Measurements from ENCODE around the gene MELTF. TPM values are rescaled to one million over a fixed set of nuclear protein-coding genes. Genes with fewer than 3 reads are reported as not detected.

MELTF gene
- total and polyA plus RNA-seq, 12 donors: 0.47 to 11.3 (median 1.4) TPM; not detected in 1

DNA sequence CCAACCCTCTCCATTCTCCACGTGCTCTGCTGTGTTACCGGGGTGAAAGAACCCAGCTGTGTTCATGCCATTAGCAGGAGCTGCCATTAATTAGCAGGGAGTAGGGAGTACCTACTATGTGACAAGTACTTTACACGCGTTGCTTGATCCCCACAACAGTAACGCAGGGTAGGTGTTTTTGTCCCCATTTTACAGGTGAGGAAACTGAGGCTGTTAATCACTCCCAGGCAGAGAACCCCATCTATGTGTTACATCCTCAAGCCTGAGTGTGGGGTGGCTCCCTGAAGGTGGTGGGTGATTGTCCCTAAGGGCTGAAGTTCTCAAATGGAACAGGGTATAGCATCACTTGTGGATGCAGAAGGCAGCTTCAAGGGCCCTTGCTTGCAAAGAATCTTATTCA lies 22.8 kb downstream of the MELTF start:
- no peak overlapping the region for H3K4me3 ChIP-seq
- peaks cover 0 to 3% of the 10 kb centered on the region in 2 donors for H3K4me1 ChIP-seq (replicated peaks in 1 of 2)
- no peak for DNase-seq
- no peak overlapping the region for H3K27ac ChIP-seq
- TF ChIP-seq, protein P1, sequence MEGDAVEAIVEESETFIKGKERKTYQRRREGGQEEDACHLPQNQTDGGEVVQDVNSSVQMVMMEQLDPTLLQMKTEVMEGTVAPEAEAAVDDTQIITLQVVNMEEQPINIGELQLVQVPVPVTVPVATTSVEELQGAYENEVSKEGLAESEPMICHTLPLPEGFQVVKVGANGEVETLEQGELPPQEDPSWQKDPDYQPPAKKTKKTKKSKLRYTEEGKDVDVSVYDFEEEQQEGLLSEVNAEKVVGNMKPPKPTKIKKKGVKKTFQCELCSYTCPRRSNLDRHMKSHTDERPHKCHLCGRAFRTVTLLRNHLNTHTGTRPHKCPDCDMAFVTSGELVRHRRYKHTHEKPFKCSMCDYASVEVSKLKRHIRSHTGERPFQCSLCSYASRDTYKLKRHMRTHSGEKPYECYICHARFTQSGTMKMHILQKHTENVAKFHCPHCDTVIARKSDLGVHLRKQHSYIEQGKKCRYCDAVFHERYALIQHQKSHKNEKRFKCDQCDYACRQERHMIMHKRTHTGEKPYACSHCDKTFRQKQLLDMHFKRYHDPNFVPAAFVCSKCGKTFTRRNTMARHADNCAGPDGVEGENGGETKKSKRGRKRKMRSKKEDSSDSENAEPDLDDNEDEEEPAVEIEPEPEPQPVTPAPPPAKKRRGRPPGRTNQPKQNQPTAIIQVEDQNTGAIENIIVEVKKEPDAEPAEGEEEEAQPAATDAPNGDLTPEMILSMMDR (IDR thresholded peaks at IDR 0.05): no peak
- no peak for TF ChIP-seq POLR2A (IDR thresholded peaks at IDR 0.05)
- no peaks in the 10 kb centered on the region for H3K9me3 ChIP-seq (replicated peaks in 1 of 3)
- WGBS, 4 donors: 91 to 99% (median 92%) methylated on average over 5 of the region's 5 CpGs
- H3K36me3 ChIP-seq (replicated peaks in 1 of 2): no peaks in the 10 kb centered on the region
- intact Hi-C loops (cut with DNase I): loop anchor here (10.0 kb wide), 1 partner anchor 178 kb away; no protein-coding TSS in a partner anchor
- no peaks in the 10 kb centered on the region for H3K27me3 ChIP-seq

DNA sequence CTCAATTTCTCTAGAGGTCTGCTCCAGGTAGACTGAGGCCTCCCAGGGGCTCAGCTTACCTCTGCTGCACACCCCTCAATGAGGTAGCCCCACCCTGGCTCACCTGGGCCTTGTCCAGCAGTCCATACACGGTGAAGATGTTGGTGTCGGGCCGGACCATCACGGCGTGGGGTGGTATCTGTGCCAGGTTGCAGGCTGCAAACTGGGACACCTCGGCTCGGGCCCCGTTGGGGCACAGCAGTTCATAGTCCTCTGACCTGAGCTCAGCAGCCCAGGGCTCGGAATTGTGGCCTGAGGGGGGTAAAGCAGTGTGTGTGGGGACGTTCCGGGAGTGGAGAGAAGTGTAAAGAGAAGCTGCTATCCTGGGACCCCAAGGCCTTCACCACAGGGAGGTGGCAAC lies 23.2 kb downstream of the MELTF start:
- TF ChIP-seq POLR2A (IDR thresholded peaks at IDR 0.05): no peak
- H3K9me3 ChIP-seq (replicated peaks in 1 of 3): no peaks in the 10 kb centered on the region
- intact Hi-C loops (cut with DNase I): loop anchor here (10.0 kb wide), 1 partner anchor 178 kb away; no protein-coding TSS in a partner anchor
- 73 to 94% (median 92%) methylated on average over 3 to 11 of the region's 11 CpGs for WGBS, 4 donors
- H3K36me3 ChIP-seq (replicated peaks in 1 of 2): no peaks in the 10 kb centered on the region
- H3K27ac ChIP-seq: no peak overlapping the region
- H3K4me1 ChIP-seq (replicated peaks in 1 of 2): peaks cover 0 to 3% of the 10 kb centered on the region in 2 donors
- no peak for DNase-seq
- no peaks in the 10 kb centered on the region for H3K27me3 ChIP-seq
- no peak overlapping the region for H3K4me3 ChIP-seq

DNA sequence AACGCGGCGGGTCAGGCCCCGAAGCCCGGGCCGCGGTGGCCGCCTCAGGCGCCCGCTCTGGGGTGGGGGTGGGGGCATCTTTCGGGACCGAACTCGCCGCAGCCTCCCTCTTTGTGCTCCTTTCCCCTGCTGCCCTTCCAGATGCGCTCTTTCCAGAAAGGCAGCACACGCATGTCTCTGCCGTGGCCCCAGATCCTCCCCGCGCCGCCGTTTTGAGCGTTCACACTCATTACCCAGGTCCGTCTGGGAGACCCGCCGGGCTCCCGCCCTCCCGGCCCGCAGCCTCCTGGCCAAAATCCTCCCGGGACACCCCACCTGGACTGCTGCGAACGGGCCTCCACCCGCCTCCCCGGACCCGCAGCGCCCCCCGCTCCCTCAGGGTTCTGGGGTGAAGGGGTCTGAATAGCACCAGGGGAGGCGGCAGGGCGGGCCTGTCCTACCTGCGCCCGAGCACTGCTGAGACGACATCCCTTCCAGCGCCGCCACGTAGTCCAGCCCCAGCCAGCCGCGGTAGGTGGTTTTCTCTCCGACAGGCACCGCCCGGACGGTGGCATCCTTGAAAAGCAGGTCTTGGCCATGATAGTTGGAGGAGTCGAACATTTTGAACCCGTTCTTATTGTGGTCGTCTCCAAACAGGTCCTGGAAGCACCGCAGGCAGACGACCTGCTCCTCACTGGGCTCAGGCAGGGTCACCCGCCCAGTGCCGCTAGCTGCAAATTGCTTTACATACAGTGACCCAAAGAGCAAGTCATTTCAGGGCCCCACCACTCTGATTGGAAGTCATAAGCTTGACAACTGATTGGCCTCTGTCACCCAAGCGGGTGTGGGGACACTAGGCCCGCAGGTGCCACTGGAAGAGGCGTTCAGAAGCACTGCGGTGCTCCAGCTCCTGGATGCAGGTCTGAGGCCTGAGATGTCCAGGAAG lies 25.9 kb downstream of the MELTF start:
- Histone ChIP-seq H3K4me3 (peak overlapping the region in 2 of 4 donors; percentile 19 to 80), H3K9me3 (replicated peaks in 1 of 3) (no peaks in the 10 kb centered on the region), H3K27me3 (no peaks in the 10 kb centered on the region), H3K36me3 (replicated peaks in 1 of 2) (no peaks in the 10 kb centered on the region), H3K27ac (peak overlapping the region in 1 of 5 donors; percentile 80), H3K4me1 (replicated peaks in 1 of 2) (peaks cover 0 to 3% of the 10 kb centered on the region in 2 donors)
- WGBS, 4 donors: 25 to 100% (median 30%) methylated on average over 1 to 60 of the region's 61 CpGs
- DNase-seq: no peak
- intact Hi-C loops (cut with DNase I): loop anchor here (10.0 kb wide), 1 partner anchor 181 kb away; no protein-coding TSS in a partner anchor
- TF ChIP-seq POLR2A (IDR thresholded peaks at IDR 0.05): no peak
- TF ChIP-seq, protein P1 (IDR thresholded peaks at IDR 0.05): no peak

DNA sequence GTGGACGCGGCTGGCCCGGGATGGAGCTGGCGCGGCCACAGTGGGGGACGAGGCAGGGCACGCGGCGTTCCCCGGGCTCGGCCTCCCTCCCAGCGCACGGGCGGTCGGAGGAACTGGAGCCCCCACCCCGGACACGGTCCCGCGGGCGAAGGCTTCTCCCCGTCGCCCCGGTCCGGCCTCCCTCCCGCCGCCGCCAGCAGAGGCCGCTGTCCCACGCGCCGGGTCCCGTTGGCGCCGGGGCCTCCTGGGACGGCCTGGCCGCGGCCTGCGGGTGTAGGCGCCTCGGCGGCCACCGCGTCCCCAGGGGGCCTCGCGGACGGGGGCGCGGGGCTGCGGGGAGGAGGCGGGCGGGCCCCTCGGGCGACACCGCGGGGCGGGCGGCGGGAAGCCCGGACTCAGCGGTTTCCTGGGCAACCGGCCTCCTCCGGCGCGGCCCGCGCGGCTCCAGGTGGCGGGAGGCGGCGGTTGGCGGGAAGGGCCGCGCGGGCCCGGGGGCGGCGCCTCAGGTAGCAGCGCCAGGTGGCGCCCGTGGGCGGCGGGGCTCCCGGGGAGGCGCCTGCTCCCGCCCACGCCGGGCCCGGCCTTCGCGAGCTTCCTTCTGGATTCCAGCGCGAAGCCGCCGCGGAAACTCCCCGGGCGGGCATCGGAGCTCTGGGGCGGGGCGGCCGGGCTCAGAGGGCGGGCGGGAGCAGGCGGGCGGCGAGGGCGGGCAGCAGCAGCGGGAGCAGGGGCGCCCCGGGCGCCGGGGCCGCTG lies 26.7 kb downstream of the MELTF start:
- H3K9me3 ChIP-seq (replicated peaks in 1 of 3): no peaks in the 10 kb centered on the region
- WGBS, 4 donors: 0% methylated on average over 77 to 110 of the region's 113 CpGs; no CpG with 5 or more reads in 2 of the 4 donors
- TF ChIP-seq, protein P1 (IDR thresholded peaks at IDR 0.05): peak; percentile 8 to 88 (median 62)
- peak in 1 of 2 donors; percentile 27 for TF ChIP-seq POLR2A (IDR thresholded peaks at IDR 0.05)
- peak overlapping the region in 2 of 4 donors; percentile 21 to 80 for H3K4me3 ChIP-seq
- peaks cover 0 to 3% of the 10 kb centered on the region in 2 donors for H3K4me1 ChIP-seq (replicated peaks in 1 of 2)
- intact Hi-C loops (cut with DNase I): loop anchor here (10.0 kb wide), 1 partner anchor 182 kb away; no protein-coding TSS in a partner anchor
- peak overlapping the region in 3 of 5 donors; percentile 5 to 80 (median 80) for H3K27ac ChIP-seq
- no peaks in the 10 kb centered on the region for H3K36me3 ChIP-seq (replicated peaks in 1 of 2)
- DNase-seq: peak; percentile 50 to 76 (median 72)
- no peaks in the 10 kb centered on the region for H3K27me3 ChIP-seq

All from adrenal gland (tissue), 12 donors.